Lower leg skin (tissue), 4 donors: ENCODE data around the gene LYRM4. TPM values are rescaled to one million over a fixed set of nuclear protein-coding genes. Genes with fewer than 3 reads are reported as not detected.
A peak's percentile ranks its signal among the peaks of the same experiment; 100 is the strongest.

Experiments used
- DNase-seq, 2 donors: peaks; one replicate each; pipeline ENCODE4 v3.0.0-alpha.2; 2019; ENCODE audit warnings: low spot score in 2 of 2
- H3K4me3 ChIP-seq: fragments of 200-600 bp; sonication (generic); 2 replicates; pipeline ENCODE4 v1.5.1; 2017; ENCODE audit warnings: mild to moderate bottlenecking, low read depth; ENCODE audit not compliant: poor library complexity, severe bottlenecking
- POLR2A ChIP-seq, 2 donors: fragments of 450-650 bp; IDR thresholded peaks; one replicate each; pipeline ENCODE4 v1.6.1; 2016 to 2017; ENCODE audit warnings: antibody characterized with exemption in 2 of 2, mild to moderate bottlenecking in 1 of 2, moderate library complexity in 1 of 2
- WGBS, 2 donors: methylation state at CpG; one replicate each; pipeline ENCODE4 v1.1.5; 2018; 5-methylcytosine and 5-hydroxymethylcytosine counted together
- intact Hi-C: fragments of 100-400 bp; cut with DNase I; formaldehyde crosslinking; loops from one replicate; pipeline ENCODE4 v1.15.0; 2023; ENCODE audit warnings: low total_unique reads
- total RNA-seq, 4 donors: library from RNA; depleted of rRNA; stranded (reverse); fragments of >200 nt; gene quantifications; one replicate each; pipeline ENCODE4 v1.1.0, GENCODE V29; 2016
- TF ChIP-seq, protein P1 (sequence below), 3 donors: fragments of 450-650 bp; IDR thresholded peaks; one replicate each; pipeline ENCODE4 v1.5.1; 2016; ENCODE audit warnings: antibody characterized with exemption in 3 of 3, mild to moderate bottlenecking in 3 of 3, moderate library complexity in 2 of 3

Gene LYRM4
- total RNA-seq, 4 donors from 2014 or later, result 14.4 to 20.8 (median 20.4) TPM

DNA sequence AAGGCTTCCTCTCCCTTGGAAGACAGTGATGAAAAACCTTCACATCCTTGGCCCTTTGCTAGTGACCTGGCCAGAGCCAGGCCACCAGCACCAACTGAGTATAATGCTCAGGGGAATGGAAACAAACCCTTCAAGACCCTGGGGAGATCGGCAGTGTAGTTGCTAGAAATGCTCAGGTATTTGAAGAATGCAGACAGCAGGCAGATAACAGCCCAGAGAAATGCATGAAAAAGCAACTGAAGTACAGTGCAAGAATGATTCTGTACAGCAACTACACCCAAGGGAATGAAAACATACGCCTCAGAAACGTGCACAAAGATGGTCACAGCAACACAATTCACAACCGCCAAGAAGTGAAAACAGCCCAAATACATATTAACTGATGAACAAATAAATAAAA is 134.5 kb downstream of the LYRM4 start:
- no peak overlapping the region for H3K4me3 ChIP-seq
- DNase-seq, result peak in 1 of 2 donors; percentile 31
- intact Hi-C loops, result no loop called here
- 60 to 77% methylated on average over 3 to 4 of the region's 4 CpGs for WGBS, 2 donors
- TF ChIP-seq POLR2A (IDR thresholded peaks at IDR 0.05), result no peak
- TF ChIP-seq, protein P1, sequence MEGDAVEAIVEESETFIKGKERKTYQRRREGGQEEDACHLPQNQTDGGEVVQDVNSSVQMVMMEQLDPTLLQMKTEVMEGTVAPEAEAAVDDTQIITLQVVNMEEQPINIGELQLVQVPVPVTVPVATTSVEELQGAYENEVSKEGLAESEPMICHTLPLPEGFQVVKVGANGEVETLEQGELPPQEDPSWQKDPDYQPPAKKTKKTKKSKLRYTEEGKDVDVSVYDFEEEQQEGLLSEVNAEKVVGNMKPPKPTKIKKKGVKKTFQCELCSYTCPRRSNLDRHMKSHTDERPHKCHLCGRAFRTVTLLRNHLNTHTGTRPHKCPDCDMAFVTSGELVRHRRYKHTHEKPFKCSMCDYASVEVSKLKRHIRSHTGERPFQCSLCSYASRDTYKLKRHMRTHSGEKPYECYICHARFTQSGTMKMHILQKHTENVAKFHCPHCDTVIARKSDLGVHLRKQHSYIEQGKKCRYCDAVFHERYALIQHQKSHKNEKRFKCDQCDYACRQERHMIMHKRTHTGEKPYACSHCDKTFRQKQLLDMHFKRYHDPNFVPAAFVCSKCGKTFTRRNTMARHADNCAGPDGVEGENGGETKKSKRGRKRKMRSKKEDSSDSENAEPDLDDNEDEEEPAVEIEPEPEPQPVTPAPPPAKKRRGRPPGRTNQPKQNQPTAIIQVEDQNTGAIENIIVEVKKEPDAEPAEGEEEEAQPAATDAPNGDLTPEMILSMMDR (IDR thresholded peaks at IDR 0.05), result no peak

DNA sequence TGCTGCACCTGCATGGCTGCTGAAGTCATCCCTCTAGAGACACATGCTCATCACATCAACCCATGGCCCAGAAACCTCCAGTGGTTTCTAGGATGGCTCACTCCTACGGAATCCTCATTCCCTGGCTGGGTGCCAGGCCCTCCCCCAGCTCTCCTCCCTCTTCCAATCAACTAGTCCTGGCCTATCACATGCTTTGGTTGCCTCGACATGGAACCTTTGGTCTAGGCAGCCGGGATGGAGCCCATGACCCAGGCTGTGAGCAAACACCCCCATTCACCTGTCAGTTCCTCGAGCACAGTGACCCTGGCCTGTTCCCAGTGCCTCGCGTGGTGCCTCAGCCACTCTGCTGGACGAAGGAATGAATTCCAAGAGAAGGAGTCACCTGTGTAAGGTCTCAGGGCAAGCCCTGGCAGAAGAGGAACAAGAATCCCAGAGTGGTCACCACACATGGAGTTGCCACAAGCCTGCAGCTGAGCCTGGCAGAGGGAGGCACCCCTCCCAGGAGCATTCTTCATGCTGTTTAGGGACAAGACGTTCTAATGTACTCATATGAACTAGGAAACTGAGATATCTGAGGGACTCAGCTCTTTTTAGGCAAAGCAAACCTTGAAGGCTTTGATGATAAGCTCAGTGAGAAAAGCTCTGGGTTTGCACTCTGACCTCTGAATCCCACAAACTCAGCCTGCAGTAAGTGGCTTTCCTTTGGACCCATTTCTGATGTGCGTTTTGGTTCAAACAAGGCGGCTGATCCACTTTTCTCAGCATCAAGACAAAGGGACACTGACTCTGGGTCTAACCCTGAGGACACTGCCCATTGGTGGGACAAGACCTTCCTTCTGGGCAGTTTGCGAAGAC is 135.4 kb downstream of the LYRM4 start:
- no peak for TF ChIP-seq POLR2A (IDR thresholded peaks at IDR 0.05)
- TF ChIP-seq, protein P1 (IDR thresholded peaks at IDR 0.05), result peak in 1 of 3 donors; percentile 13
- intact Hi-C loops, result no loop called here
- no peak overlapping the region for H3K4me3 ChIP-seq
- peak in 1 of 2 donors; percentile 78 for DNase-seq
- WGBS, 2 donors, result 86 to 93% methylated on average over 11 of the region's 11 CpGs

DNA sequence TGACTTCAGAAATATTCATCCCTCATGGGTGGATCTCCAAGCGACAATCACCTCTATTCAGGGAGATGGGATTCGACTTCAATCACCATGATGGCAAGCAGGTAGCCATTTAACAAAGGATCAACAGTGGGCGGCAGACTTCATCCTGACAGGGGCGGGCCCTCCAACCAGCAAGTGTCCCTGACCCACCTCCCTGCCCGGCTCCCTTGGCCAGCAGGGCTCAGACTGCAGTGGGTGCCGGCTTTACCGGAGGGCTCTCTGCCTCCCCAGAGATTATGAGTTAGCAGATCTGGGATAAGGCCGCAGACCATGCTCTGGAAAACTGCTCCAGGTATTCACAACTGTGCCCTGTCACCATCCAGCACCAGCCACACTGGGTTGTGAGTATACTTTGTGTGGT is 136.2 kb downstream of the LYRM4 start:
- intact Hi-C loops, result no loop called here
- WGBS, 2 donors, result 92 to 99% methylated on average over 8 of the region's 8 CpGs
- TF ChIP-seq, protein P1 (IDR thresholded peaks at IDR 0.05), result no peak
- no peak for TF ChIP-seq POLR2A (IDR thresholded peaks at IDR 0.05)
- no peak overlapping the region for H3K4me3 ChIP-seq
- peak in 1 of 2 donors; percentile 50 for DNase-seq

DNA sequence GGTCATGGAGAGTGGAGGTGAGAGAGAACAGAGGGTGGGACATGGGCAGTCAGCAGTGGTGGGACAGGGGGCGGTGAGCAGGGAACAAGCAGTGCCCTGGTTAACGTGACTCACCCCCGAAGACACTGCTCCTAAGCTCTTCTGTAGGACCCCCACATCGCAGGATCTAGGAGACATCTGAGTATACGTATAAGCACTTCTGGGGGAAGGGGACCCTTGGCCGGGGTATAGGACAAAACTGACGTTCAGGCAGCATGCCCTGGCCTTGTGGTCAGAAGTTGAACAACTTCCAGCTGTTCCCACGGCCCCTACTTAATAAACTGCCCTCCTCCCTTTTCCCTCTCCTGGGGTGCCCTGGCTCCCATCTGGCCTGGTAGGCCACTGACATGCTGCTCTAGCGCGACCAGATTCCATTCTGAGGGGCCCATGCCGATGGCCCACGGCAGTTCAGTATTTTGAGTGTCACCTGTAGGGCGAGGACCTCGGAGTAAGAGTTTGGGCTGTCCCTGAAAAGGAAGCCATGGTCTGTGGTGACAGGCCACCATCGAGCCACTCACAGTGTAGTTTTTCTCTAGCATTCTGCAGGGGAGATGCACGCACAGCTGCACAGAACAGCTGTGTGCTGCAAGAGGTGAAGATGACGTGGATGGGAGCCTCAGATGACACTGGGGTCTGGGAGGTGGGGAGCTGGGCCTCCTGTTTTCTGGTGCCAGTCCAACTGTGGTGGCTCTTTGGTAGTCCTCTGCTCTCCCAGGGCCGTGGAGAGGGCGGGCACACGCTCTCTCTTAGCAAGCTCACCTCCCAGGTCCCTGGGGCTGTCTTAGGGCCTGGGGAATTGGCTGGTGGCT is 137.2 kb downstream of the LYRM4 start:
- intact Hi-C loops, result no loop called here
- TF ChIP-seq, protein P1 (IDR thresholded peaks at IDR 0.05), result no peak
- no peak for TF ChIP-seq POLR2A (IDR thresholded peaks at IDR 0.05)
- H3K4me3 ChIP-seq, result no peak overlapping the region
- 90 to 93% methylated on average over 20 of the region's 20 CpGs for WGBS, 2 donors
- DNase-seq, result peak in 1 of 2 donors; percentile 64

DNA sequence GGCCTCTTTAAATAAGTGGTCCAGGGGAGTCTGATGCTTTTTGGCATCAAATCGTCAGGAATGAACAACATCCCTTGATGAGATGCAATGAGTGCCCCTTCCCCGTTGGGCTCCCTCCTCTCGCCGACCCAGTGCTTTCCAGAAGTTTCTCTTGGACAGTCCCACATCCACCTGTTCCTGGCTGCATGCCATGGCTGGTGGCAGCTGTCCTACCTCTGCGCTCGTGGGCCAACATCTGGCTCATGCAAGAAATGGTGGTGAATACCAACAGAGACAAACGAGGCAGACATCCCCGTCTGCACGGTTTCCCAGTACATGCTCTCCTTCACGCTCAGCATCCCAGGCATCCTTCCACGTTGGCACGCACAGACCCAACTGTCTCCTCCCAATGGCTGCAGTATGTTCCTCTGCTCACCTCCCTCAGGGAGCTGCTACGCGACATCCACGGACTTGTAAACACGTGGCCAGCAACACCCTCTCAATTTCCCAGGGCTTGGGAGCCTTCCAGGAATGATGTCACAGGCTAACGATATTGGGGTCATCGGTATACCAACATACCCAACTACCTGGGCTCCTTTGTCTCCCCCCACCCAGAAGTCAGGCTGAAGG is 138.1 kb downstream of the LYRM4 start:
- H3K4me3 ChIP-seq, result no peak overlapping the region
- WGBS, 2 donors, result 88 to 89% methylated on average over 18 of the region's 18 CpGs
- intact Hi-C loops, result no loop called here
- TF ChIP-seq, protein P1 (IDR thresholded peaks at IDR 0.05), result no peak
- TF ChIP-seq POLR2A (IDR thresholded peaks at IDR 0.05), result no peak
- peak in 1 of 2 donors; percentile 60 for DNase-seq
